ENCODE results near the gene BAZ1A. TPM values are rescaled to one million over a fixed set of nuclear protein-coding genes. Genes with fewer than 3 reads are reported as not detected.

The BAZ1A gene
- total RNA-seq, 4 donors from 2014 or later = 22.7 to 86.7 (median 56.0) TPM

- DNase-seq (ENCODE audit: low spot score) = no peak
Observed at GRCh38 chr14:34857689-34858449, 17.3 kb downstream of the BAZ1A start.

GRCh38 chr14:34853041-34853440 lies 22.1 kb downstream of the BAZ1A start:
- no peak for TF ChIP-seq CTCF (IDR thresholded peaks at IDR 0.05)
- no peak for DNase-seq (ENCODE audit: low spot score)
- no peak for ATAC-seq (ENCODE audit: low FRiP score)

More at GRCh38 chr14:34857689-34858449, 17.3 kb downstream of the BAZ1A start:
- ATAC-seq (ENCODE audit: low FRiP score) = no peak
- no peak for TF ChIP-seq CTCF (IDR thresholded peaks at IDR 0.05)

GRCh38 chr14:34851395-34851794 lies 23.8 kb downstream of the BAZ1A start:
- no peak for TF ChIP-seq CTCF (IDR thresholded peaks at IDR 0.05)
- ATAC-seq (ENCODE audit: low FRiP score) (no peak), DNase-seq (ENCODE audit: low spot score) (no peak)

GRCh38 chr14:34845869-34846268 lies 29.3 kb downstream of the BAZ1A start:
- ATAC-seq (ENCODE audit: low FRiP score) = no peak
- TF ChIP-seq CTCF (IDR thresholded peaks at IDR 0.05) = no peak
- no peak for DNase-seq (ENCODE audit: low spot score)

GRCh38 chr14:34843011-34843554 lies 32.1 kb downstream of the BAZ1A start:
- TF ChIP-seq CTCF (IDR thresholded peaks at IDR 0.05) = no peak
- DNase-seq (ENCODE audit: low spot score) (no peak), ATAC-seq (ENCODE audit: low FRiP score) (peak; percentile 93)

GRCh38 chr14:34837801-34838322 lies 37.3 kb downstream of the BAZ1A start:
- no peak for ATAC-seq (ENCODE audit: low FRiP score)
- no peak for TF ChIP-seq CTCF (IDR thresholded peaks at IDR 0.05)
- DNase-seq (ENCODE audit: low spot score) = no peak

- TF ChIP-seq CTCF (IDR thresholded peaks at IDR 0.05) = no peak
- no peak for ATAC-seq (ENCODE audit: low FRiP score)
- no peak for DNase-seq (ENCODE audit: low spot score)
Observed at GRCh38 chr14:34835312-34835711, 39.8 kb downstream of the BAZ1A start.
